ENCODE results near the gene CAMK2G. TPM values are rescaled to one million over a fixed set of nuclear protein-coding genes. Genes with fewer than 3 reads are reported as not detected.

CAMK2G gene
- total RNA-seq, 4 donors from 2014 or later: 72.0 to 131 (median 83.0) TPM

DNA sequence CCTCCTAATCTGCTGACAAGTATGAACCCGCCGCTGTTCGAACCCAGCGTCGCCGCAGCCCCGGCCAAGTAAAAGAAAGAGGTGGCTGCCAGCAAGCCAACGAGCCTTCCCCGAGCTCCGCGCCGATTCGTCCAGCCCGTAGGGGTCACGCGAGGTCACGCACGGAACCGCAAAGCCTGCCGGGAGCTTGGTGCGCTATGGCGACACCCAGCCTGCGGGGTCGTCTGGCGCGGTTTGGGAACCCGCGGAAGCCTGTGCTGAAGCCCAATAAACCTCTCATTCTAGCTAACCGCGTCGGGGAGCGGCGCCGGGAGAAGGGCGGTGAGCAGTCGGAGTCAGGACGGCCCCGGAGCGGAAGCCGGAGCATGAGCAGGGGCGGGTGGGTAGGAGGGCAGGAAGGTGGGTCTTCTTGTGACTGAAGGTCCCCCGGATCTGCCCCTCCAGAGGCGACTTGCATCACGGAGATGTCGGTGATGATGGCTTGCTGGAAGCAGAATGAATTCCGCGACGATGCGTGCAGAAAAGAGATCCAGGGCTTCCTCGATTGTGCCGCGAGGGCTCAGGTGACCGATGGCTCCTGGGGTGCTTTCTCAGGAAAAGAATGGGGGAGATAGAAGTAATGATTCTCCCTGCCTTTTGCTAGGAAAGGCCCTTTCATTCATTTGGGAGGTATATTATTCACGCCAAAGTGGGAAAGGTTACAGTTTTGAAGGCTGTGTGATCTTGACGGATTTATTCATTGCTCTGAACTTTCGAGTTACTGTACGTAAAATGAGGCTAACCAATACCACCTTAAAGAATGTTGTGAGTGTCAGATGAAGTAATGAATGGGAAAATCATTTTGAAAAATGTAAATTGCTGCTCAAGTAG, 92.2 kb downstream of the CAMK2G start, which contains the start of gene CHCHD1:
Gene CHCHD1, plus strand, starts transcription at position 170 of the 870 bp plus-strand sequence. Its CDS starts 28 bp downstream, at position 198.
- no peaks in the 10 kb centered on the region for H3K27me3 ChIP-seq
- H3K9me3 ChIP-seq: no peaks in the 10 kb centered on the region
- TF ChIP-seq, protein P1, sequence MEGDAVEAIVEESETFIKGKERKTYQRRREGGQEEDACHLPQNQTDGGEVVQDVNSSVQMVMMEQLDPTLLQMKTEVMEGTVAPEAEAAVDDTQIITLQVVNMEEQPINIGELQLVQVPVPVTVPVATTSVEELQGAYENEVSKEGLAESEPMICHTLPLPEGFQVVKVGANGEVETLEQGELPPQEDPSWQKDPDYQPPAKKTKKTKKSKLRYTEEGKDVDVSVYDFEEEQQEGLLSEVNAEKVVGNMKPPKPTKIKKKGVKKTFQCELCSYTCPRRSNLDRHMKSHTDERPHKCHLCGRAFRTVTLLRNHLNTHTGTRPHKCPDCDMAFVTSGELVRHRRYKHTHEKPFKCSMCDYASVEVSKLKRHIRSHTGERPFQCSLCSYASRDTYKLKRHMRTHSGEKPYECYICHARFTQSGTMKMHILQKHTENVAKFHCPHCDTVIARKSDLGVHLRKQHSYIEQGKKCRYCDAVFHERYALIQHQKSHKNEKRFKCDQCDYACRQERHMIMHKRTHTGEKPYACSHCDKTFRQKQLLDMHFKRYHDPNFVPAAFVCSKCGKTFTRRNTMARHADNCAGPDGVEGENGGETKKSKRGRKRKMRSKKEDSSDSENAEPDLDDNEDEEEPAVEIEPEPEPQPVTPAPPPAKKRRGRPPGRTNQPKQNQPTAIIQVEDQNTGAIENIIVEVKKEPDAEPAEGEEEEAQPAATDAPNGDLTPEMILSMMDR (IDR thresholded peaks at IDR 0.05): no peak
- TF ChIP-seq EP300 (IDR thresholded peaks at IDR 0.05; ENCODE audit: low read depth): no peak
- peak; percentile 69 for TF ChIP-seq POLR2A (IDR thresholded peaks at IDR 0.05)
- peak; percentile 76 to 89 (median 83) for TF ChIP-seq POLR2AphosphoS5 (IDR thresholded peaks at IDR 0.05)
- H3K4me3 ChIP-seq: peak within 1 kb of the TSS; percentile 70 to 92 (median 84)
- H3K36me3 ChIP-seq: peaks cover 0 to 6% (median 0%) of the 10 kb centered on the region in 4 donors
- DNase-seq: peak; percentile 94
- WGBS, 2 donors (ENCODE audit: low coverage in 1 of 2): 0% methylated on average over 7 to 56 of the region's 57 CpGs
- H3K4me1 ChIP-seq: peaks cover 18 to 50% (median 40%) of the 10 kb centered on the region in 4 donors
- intact Hi-C loops (cut with DNase I; ENCODE audit: low total_unique reads): loop anchor here (5.0 kb wide), 1 partner anchor 505 kb away; no protein-coding TSS in a partner anchor
- peak within 1 kb of the TSS; percentile 91 to 98 (median 96) for H3K27ac ChIP-seq
- in situ Hi-C loops (cut with MboI; ENCODE audit: low pct_ligation_motif_present in 1 of 4, low pct_unique_long_range_greater_than_20kb in 1 of 4, low sequenced_read_pairs in 3 of 4): no loop called here

DNA sequence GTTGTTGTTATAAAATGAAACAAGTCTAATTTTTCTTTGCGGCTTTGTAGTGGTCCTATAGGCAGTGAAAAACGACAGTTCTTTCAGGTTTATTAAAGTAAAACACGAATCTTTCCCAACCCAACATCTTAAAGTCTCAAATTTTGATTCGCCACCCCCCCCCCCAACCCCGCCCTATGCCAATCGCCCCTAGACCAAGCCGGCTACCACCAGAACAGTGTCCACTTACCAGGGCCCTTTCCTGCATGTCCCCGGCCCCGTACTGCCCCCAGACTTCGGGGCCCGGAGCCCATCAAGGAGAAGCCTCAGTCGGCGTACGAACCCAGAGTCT, 92.8 kb downstream of the CAMK2G start:
- H3K9me3 ChIP-seq: no peaks in the 10 kb centered on the region
- H3K36me3 ChIP-seq: peaks cover 0 to 6% (median 0%) of the 10 kb centered on the region in 4 donors
- peak overlapping the region; percentile 91 to 98 (median 96) for H3K27ac ChIP-seq
- no peak for DNase-seq
- in situ Hi-C loops (cut with MboI; ENCODE audit: low pct_ligation_motif_present in 1 of 4, low pct_unique_long_range_greater_than_20kb in 1 of 4, low sequenced_read_pairs in 3 of 4) (no loop called here), intact Hi-C loops (cut with DNase I; ENCODE audit: low total_unique reads) (loop anchor here (5.0 kb wide), 1 partner anchor 506 kb away; no protein-coding TSS in a partner anchor)
- no peaks in the 10 kb centered on the region for H3K27me3 ChIP-seq
- no peak for TF ChIP-seq POLR2AphosphoS5 (IDR thresholded peaks at IDR 0.05)
- TF ChIP-seq POLR2A (IDR thresholded peaks at IDR 0.05): no peak
- TF ChIP-seq, protein P1 (IDR thresholded peaks at IDR 0.05): no peak
- no peak for TF ChIP-seq EP300 (IDR thresholded peaks at IDR 0.05; ENCODE audit: low read depth)
- WGBS, 2 donors (ENCODE audit: low coverage in 1 of 2): 1% methylated on average over 14 of the region's 14 CpGs; no CpG with 5 or more reads in 1 of the 2 donors
- H3K4me1 ChIP-seq: peaks cover 12 to 44% (median 34%) of the 10 kb centered on the region in 4 donors
- peak overlapping the region; percentile 70 to 92 (median 84) for H3K4me3 ChIP-seq

DNA sequence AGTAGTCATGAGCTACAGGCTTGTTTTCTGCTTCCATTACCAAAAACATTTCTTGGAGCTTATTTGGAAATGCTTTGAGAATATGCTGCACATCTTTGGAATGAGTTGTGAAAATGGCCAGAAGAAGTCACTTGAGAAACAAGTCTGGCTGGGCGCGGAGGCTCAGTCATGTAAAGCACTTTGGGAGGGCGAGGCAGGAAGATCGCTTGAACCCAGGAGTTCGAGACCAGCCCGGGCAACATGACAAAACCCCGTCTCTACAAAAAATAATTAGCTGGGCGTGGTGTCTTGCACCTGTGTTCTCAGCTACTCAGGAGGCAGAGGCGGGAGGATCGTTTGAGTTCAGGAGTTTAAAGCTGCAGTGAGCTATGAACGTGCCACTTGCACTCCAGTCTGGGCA, 93.4 kb downstream of the CAMK2G start:
- Histone ChIP-seq H3K27me3 (no peaks in the 10 kb centered on the region), H3K4me1 (peaks cover 12 to 43% (median 30%) of the 10 kb centered on the region in 4 donors), H3K9me3 (no peaks in the 10 kb centered on the region), H3K4me3 (peak overlapping the region in 3 of 4 donors; percentile 70 to 92 (median 76)), H3K27ac (peak overlapping the region; percentile 91 to 98 (median 96)), H3K36me3 (peaks cover 0 to 6% (median 0%) of the 10 kb centered on the region in 4 donors)
- in situ Hi-C loops (cut with MboI; ENCODE audit: low pct_ligation_motif_present in 1 of 4, low pct_unique_long_range_greater_than_20kb in 1 of 4, low sequenced_read_pairs in 3 of 4) (no loop called here), intact Hi-C loops (cut with DNase I; ENCODE audit: low total_unique reads) (loop anchor here (5.0 kb wide), 1 partner anchor 506 kb away; no protein-coding TSS in a partner anchor)
- no peak for DNase-seq
- no peak for TF ChIP-seq EP300 (IDR thresholded peaks at IDR 0.05; ENCODE audit: low read depth)
- 20 to 24% methylated on average over 6 to 11 of the region's 11 CpGs for WGBS, 2 donors (ENCODE audit: low coverage in 1 of 2)

DNA sequence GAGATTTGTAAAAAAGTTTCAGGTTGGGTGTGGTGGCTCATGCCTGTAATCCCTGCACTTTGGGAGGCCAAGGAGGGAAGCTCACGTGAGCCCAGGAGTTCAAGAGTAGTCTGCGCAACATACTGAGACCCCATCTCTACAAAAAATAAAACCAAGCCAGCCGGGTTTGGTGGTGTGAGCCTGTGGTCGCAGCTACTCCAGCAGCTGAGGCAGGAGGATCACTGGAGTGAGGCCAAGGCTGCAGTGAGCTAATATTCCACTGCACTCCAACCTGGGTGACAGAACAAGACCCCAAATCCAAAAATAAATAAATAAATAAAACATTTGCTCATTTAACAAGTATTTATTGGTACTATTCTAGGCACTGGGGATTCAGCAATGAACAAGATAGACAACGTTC, 94.1 kb downstream of the CAMK2G start:
- peaks cover 13 to 50% (median 31%) of the 10 kb centered on the region in 4 donors for H3K4me1 ChIP-seq
- DNase-seq: no peak
- no peaks in the 10 kb centered on the region for H3K9me3 ChIP-seq
- WGBS, 2 donors (ENCODE audit: low coverage in 1 of 2): 66 to 87% methylated on average over 3 to 5 of the region's 5 CpGs
- no peak overlapping the region for H3K4me3 ChIP-seq
- intact Hi-C loops (cut with DNase I; ENCODE audit: low total_unique reads) (loop anchor here (5.0 kb wide), 1 partner anchor 507 kb away; no protein-coding TSS in a partner anchor), in situ Hi-C loops (cut with MboI; ENCODE audit: low pct_ligation_motif_present in 1 of 4, low pct_unique_long_range_greater_than_20kb in 1 of 4, low sequenced_read_pairs in 3 of 4) (no loop called here)
- peaks cover 0 to 6% (median 0%) of the 10 kb centered on the region in 4 donors for H3K36me3 ChIP-seq
- TF ChIP-seq EP300 (IDR thresholded peaks at IDR 0.05; ENCODE audit: low read depth) (no peak), POLR2A (IDR thresholded peaks at IDR 0.05) (no peak), POLR2AphosphoS5 (IDR thresholded peaks at IDR 0.05) (no peak)
- TF ChIP-seq, protein P1 (IDR thresholded peaks at IDR 0.05): no peak
- no peak overlapping the region for H3K27ac ChIP-seq
- H3K27me3 ChIP-seq: no peaks in the 10 kb centered on the region
